HUES64 (cell line): Measurements from ENCODE around the gene IFT122.
"Not testable (repeated sequence)": the region's sequence is repeated elsewhere in the genome, so short reads cannot be mapped to it uniquely, and the experiment has no call there.

Experiments
- H3K27ac ChIP-seq: 2 replicates; pipeline ENCODE4 v1.7.0; 2013; ENCODE audit warnings: low read depth, low read length, inconsistent platforms
- H3K27me3 ChIP-seq: 2 replicates; pipeline ENCODE4 v1.6.1; 2013; ENCODE audit warnings: mild to moderate bottlenecking, low read length; ENCODE audit not compliant: insufficient read depth
- H3K36me3 ChIP-seq: 2 replicates; pipeline ENCODE4 v1.6.1; 2013; ENCODE audit warnings: mild to moderate bottlenecking, low read length; ENCODE audit not compliant: insufficient read depth
- H3K4me1 ChIP-seq: 2 replicates; pipeline ENCODE4 v1.6.1; 2013; ENCODE audit warnings: mild to moderate bottlenecking, low read length, moderate library complexity; ENCODE audit not compliant: insufficient read depth
- H3K4me3 ChIP-seq: 2 replicates; pipeline ENCODE4 v1.5.1; 2013; ENCODE audit warnings: mild to moderate bottlenecking, low read length, moderate library complexity
- H3K9ac ChIP-seq: 2 replicates; pipeline ENCODE4 v1.6.1; 2013; ENCODE audit warnings: mild to moderate bottlenecking, low read depth, low read length
- H3K9me3 ChIP-seq: 2 replicates; pipeline ENCODE4 v1.6.1; 2013; ENCODE audit warnings: low read depth, low read length; ENCODE audit not compliant: insufficient read depth
- WGBS: fragments of 150-250, 120-280 bp; methylation state at CpG from one replicate; pipeline ENCODE4 v1.1.7; 2013; ENCODE audit warnings: missing lambda C conversion rate; 5-methylcytosine and 5-hydroxymethylcytosine counted together

The IFT122 gene

DNA sequence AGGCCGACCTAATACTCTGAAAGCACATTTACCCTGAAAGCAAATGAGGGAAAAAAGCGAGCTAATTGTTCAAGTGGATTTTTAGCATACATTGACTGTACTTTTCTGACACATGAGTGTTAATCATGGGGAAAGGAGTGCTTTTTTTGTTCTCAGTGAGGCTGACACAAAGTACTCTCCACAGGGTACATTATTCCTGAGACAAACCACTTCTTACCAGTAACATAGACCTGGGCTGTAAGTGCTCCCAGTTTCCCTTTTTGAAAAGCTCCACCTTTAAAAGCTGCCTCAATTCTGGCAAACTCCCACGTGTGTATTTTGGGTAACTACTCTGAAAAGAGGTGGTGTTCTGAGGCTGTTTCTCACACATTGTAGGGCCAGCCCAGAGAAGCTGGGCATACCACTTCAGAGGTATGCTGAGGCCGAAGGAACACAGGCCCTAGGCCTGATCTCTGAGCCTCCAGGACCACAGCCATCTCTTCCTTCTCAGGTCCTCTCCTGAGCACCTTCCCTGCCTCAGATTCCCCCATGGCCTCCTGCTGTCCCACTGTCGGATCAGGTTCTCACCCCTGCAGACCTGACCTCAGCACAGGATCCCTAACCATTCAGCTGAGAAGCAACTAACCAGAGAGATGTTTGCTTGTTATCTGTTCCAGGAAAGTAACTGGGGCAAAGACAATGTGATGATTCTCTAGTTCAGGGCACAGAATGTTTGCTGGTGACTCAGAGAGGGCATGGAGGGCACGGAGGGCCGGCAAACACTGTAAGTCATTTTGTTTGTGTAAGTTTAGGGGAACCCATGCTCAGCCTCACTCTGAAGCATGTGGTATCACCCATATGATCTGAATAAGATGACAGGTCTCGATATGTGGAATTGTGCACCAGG is 58.8 kb downstream of the IFT122 start:
- not testable (repeated sequence) for H3K27me3 ChIP-seq, H3K9me3 ChIP-seq, H3K27ac ChIP-seq, H3K4me3 ChIP-seq, H3K9ac ChIP-seq
- Histone ChIP-seq H3K4me1 (peaks cover 12% of the 10 kb centered on the region), H3K36me3 (peaks cover 33% of the 10 kb centered on the region)
- 74% methylated on average over 4 of the region's 8 CpGs for WGBS

DNA sequence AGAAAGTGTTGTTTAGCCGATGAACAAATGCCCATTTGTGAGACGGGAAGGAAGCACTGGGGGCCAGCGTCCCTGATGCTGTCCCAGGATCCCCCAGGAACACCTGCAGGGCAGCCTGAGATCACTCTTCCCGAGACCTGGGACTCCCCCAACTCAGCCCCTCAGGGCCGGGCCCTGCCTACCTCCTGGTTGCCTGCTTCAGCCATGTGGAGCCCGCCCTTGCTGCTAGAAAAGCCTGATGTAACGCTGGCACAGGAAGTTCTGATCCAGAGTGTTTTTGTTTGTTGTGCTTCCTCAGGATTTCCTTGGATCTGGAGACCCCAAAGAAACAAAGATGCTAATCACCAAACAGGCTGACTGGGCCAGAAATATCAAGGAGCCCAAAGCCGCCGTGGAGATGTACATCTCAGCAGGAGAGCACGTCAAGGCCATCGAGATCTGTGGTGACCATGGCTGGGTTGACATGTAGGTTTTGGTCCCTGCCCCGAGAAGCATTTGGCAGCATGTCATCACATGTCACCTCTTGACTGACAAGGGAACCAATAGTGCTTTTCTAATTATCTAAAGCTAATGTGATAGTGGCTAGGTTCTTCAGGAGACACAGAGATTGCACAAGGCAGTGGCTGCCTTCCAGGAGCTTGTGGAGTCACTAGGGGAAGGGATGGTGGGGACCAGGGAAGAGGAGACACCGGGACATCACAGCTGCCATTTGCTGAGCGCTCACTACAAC is 59.7 kb downstream of the IFT122 start:
- H3K27me3 ChIP-seq, H3K9ac ChIP-seq, H3K4me3 ChIP-seq, H3K9me3 ChIP-seq, H3K27ac ChIP-seq, H3K4me1 ChIP-seq: not testable (repeated sequence)
- peaks cover 42% of the 10 kb centered on the region for H3K36me3 ChIP-seq
- WGBS = 93% methylated on average over 13 of the region's 14 CpGs

- H3K27ac ChIP-seq = no peak overlapping the region
- H3K9ac ChIP-seq = no peak overlapping the region
- WGBS = 99% methylated on average over 5 of the region's 5 CpGs
- no peaks in the 10 kb centered on the region for H3K27me3 ChIP-seq
- H3K4me1 ChIP-seq = peaks cover 4% of the 10 kb centered on the region
- H3K36me3 ChIP-seq = peaks cover 47% of the 10 kb centered on the region
- H3K4me3 ChIP-seq = no peak overlapping the region
- H3K9me3 ChIP-seq = no peaks in the 10 kb centered on the region
Observed at GRCh38 chr3:129500334-129500658, 60.3 kb downstream of the IFT122 start.

GRCh38 chr3:129501630-129502029 is 61.6 kb downstream of the IFT122 start:
- Histone ChIP-seq H3K9me3 (no peaks in the 10 kb centered on the region), H3K36me3 (peaks cover 55% of the 10 kb centered on the region), H3K4me3 (no peak overlapping the region), H3K27ac (no peak overlapping the region), H3K4me1 (no peaks in the 10 kb centered on the region), H3K9ac (no peak overlapping the region), H3K27me3 (no peaks in the 10 kb centered on the region)
- 80% methylated on average over 5 of the region's 5 CpGs for WGBS

DNA sequence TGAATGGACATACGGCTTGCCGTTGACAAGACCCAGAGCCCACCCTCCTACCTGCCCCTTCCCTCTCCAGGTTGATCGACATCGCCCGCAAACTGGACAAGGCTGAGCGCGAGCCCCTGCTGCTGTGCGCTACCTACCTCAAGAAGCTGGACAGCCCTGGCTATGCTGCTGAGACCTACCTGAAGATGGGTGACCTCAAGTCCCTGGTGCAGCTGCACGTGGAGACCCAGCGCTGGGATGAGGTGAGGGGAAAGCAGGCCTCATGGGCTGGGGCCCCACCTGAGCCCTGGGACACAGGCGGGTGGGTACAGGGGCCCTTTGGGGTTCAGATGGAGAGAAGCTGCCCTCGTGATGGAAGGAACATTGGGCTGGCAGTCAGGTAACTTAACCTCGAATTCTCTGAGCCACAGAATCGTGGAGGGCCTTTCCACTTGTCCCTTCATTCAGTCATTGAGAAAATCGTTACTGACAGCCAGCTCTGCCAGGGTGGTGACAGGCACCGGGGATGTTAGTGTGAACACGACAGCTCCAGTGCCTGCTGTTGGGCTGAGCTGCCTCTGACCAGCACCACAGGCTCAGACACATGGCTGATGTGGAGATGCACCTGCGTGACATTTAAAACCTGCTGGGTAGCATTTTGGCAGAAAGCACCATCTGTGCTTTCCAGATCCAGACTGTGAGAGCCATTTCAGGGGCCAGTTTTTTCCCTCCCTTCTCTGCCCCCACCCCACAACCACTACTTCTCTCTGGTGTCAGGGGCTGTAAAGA is 62.8 kb downstream of the IFT122 start:
- Histone ChIP-seq H3K4me1 (no peaks in the 10 kb centered on the region), H3K27ac (no peak overlapping the region), H3K27me3 (no peaks in the 10 kb centered on the region), H3K9ac (no peak overlapping the region), H3K36me3 (peaks cover 63% of the 10 kb centered on the region), H3K4me3 (no peak overlapping the region), H3K9me3 (no peaks in the 10 kb centered on the region)
- WGBS = 95% methylated on average over 18 of the region's 18 CpGs

DNA sequence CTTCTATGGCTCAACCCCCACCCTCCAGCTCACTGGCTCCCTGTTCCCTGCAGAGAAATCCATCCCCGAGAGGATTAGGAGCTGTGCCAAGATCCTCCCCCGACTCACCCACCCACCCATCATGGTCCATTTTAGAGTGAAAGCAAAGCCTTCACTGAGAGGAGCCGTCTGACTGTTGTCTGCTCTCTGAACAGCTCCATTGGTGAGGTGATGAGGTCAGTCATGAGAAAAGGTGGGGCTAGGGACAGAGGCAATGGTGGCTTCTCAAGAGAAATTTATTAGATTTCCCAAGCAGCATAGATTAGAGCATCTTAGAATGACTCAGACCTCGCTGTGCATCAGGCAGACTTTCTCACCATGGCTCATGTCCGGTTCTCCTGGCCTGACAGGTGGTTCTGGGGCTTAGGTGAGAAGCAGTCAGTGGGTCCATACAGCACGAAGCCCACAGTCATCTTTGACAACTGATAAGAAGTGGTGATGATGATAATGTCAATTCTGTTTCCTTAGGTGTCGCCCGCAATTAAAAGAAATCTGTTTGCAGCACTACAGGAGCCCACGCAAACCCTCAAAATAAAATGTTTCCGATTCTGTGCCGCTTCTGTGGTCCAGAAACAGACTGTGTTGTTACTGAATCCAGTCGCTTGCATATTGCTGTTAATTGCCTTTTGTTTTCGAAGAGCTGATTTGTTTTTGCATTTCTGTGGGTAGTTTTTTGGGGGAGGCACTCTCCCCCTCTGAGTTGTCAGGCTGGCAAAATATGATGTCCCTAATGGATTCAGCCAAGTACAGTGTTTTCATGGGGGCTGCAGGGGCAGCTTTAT is 63.7 kb downstream of the IFT122 start:
- Histone ChIP-seq H3K4me1 (no peaks in the 10 kb centered on the region), H3K27me3 (no peaks in the 10 kb centered on the region), H3K9ac (no peak overlapping the region), H3K9me3 (no peaks in the 10 kb centered on the region), H3K36me3 (peaks cover 63% of the 10 kb centered on the region), H3K27ac (no peak overlapping the region), H3K4me3 (no peak overlapping the region)
- 92% methylated on average over 13 of the region's 13 CpGs for WGBS

GRCh38 chr3:129504471-129505100 is 64.6 kb downstream of the IFT122 start:
- Histone ChIP-seq H3K9me3 (no peaks in the 10 kb centered on the region), H3K27me3 (no peaks in the 10 kb centered on the region), H3K4me1 (no peaks in the 10 kb centered on the region), H3K36me3 (peaks cover 66% of the 10 kb centered on the region), H3K9ac (no peak overlapping the region), H3K4me3 (no peak overlapping the region), H3K27ac (no peak overlapping the region)
- 96% methylated on average over 5 of the region's 5 CpGs for WGBS

- Histone ChIP-seq H3K9ac (no peak overlapping the region), H3K36me3 (peaks cover 59% of the 10 kb centered on the region), H3K9me3 (no peaks in the 10 kb centered on the region), H3K27me3 (no peaks in the 10 kb centered on the region), H3K4me1 (no peaks in the 10 kb centered on the region), H3K4me3 (no peak overlapping the region), H3K27ac (no peak overlapping the region)
- WGBS = 98% methylated on average over 6 of the region's 6 CpGs
Observed at GRCh38 chr3:129505341-129505740, 65.3 kb downstream of the IFT122 start.

- WGBS = 95% methylated on average over 9 of the region's 9 CpGs
- H3K36me3 ChIP-seq = peaks cover 53% of the 10 kb centered on the region
- no peak overlapping the region for H3K9ac ChIP-seq
Observed at GRCh38 chr3:129506231-129506742, 66.3 kb downstream of the IFT122 start.

GRCh38 chr3:129507181-129507831 is 67.3 kb downstream of the IFT122 start:
- Histone ChIP-seq H3K9ac (no peak overlapping the region), H3K4me3 (no peak overlapping the region), H3K4me1 (no peaks in the 10 kb centered on the region), H3K36me3 (peaks cover 62% of the 10 kb centered on the region), H3K9me3 (no peaks in the 10 kb centered on the region), H3K27ac (no peak overlapping the region), H3K27me3 (no peaks in the 10 kb centered on the region)
- 95% methylated on average over 9 of the region's 9 CpGs for WGBS

More at GRCh38 chr3:129506231-129506742, 66.3 kb downstream of the IFT122 start:
- no peak overlapping the region for H3K27ac ChIP-seq
- no peaks in the 10 kb centered on the region for H3K27me3 ChIP-seq
- H3K4me1 ChIP-seq = no peaks in the 10 kb centered on the region
- no peaks in the 10 kb centered on the region for H3K9me3 ChIP-seq
- no peak overlapping the region for H3K4me3 ChIP-seq
